Fibroblast of skin of abdomen (primary cell): ENCODE results near the gene TRABD2A.
A peak's percentile ranks its signal among the peaks of the same experiment; 100 is the strongest.
"Not testable (repeated sequence)": the region's sequence is repeated elsewhere in the genome, so short reads cannot be mapped to it uniquely, and the experiment has no call there.

ENCODE experiments used
- DNase-seq: peaks from one replicate; pipeline ENCODE4 v3.0.0-alpha.2; 2013

Gene TRABD2A

DNA sequence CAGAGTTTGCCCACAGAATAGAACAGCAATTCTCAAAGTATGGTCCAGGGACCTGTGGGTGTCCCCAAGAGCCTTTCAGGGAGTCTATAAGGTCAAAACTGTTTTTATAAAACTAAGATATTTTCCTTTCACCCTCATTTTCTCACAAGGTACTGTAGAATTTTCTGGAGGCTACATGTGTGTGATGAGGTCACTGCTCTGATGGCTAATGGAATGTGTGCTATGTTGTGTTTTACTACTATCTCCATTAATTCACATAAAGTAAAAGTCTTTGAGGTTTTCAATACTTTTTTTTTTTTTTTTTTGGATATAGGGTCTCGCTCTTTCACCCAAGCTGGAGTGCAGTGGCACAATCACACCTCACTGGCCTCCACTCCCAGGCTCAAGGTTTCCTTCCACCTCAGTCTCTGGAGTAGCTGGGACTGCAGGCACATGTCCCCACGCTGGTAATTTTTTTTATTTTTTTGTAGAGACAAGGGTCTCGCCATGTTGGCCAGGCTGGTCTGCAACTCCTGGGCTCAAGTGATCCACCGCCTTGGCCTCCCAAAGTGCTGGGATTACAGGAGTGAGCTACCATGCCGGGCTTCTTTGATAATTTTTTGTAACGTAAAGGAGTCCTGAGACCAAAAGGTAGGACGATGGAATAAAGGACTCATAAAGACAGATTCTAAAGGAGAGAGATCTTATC is 1.8 kb downstream of the TRABD2A start:
- peak; percentile 26 for DNase-seq

DNA sequence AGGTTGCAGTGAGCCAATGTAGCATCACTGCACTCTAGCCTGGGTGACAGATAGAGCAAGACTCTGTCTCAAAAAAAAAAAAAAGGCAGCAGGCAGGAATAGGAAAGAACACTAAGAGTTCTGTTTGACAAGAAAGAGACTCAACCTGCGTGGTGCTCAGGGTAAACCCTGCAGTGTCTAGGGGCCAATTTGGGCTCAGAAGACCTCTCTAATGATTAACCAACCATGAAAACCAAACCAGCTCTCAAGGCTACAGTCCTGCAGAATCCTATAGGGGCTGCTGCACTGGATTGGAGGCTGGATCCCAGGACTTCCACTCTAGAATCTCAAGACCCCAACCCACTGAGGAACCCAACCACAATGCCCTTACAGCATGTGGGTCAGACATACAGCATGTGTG is 2.4 kb downstream of the TRABD2A start:
- no peak for DNase-seq

- no peak for DNase-seq
Measured at GRCh38 chr2:84876369-84876768, 4.5 kb downstream of the TRABD2A start.

- DNase-seq = not testable (repeated sequence)
Measured at GRCh38 chr2:84875619-84876018, 5.3 kb downstream of the TRABD2A start.

- no peak for DNase-seq
Measured at GRCh38 chr2:84875213-84875560, 5.7 kb downstream of the TRABD2A start.

DNA sequence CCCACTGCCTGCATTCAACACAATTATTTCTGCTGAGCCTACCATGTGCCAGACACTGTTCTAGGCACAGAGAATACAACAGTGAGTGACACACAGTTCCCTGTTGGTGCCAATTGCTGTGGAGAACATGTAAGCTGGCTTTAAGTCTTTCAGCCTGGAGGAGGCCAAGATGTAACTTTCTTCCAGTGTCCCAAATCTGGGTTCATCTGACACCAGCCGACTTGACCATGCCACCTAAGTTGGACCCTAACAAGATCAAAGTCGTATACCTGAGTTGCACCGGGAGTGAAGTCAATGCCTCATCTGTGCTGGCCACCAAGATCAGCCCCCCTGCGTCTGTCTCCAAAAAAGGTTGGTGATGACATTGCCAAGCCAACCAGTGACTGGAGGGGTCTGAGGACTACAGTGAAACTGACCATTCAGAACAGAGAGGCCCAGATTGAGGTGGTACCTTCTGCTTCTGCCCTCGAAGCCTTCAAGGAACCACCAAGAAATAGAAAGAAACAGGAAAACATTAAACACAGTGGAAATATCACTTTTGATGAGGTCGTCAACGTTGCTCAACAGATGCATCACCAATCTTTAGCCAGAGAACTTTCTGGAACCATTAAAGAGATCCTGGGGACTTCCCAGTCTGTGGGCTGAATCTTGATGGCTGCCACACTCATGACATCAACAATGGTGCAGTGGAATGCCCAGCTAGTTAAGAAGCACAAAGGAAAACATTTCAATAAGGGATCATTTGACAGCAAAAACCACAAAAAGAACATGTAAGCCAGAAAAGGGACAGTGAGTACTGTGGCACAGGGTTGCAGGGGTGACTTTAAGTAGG is 6.3 kb downstream of the TRABD2A start:
- DNase-seq = no peak

DNA sequence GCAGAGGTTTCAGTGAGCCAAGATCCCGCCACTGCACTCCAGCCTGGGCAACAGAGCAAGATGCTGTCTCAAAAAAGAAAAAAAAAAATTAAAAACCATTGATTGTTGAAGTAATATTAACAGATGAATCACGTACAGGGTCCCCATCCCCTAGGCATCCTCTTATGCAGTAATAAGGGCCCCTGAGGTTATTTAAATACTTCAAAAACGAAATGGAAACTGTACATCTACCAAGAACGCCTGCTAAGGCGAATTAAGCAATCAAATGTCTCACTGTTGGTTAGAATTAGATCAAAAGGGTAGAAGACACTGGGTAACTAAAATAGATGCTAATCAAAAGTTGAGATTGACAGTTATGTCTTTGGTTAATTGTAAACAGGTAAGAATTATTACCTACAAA is 7.5 kb downstream of the TRABD2A start:
- no peak for DNase-seq

DNA sequence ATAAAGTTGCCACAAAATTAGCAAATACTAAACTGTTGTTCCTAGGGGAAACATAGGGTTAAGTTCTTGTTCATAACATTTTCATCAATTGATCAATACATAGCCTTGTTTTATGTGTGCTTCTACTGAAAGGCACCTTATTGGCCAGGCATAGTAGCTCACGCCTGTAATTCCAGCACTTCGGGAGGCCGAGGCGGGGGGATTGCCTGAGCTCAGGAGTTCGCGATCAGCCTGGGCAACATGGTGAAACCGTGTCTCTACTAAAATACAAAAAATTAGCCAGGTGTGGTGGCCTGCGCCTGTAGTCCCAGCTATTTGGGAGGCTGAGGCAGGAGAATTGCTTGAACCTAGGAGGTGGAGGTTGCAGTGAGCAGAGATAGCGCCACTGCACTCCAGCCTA is 8.2 kb downstream of the TRABD2A start:
- DNase-seq = not testable (repeated sequence)

DNA sequence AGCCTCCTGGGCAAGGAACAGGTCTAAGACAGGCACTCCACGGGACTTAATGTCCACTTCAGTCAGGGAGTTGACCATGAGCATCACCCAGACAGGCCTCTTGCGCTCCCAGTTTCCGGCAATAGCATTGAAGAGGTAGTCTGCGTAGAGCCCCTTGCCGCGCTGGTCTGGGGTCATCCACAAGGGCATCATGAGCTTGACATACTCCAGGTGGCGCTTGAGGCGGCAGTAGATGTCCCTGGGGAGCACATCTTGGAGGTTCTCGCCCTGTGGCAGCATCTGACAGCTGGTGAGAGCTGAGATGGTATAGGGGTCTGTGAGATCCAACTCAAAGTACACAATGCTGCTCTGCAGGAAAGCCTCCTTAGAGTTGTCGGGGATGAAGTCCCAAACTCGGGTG is 10.6 kb downstream of the TRABD2A start:
- DNase-seq = no peak

- DNase-seq = not testable (repeated sequence)
Measured at GRCh38 chr2:84868327-84868726, 12.6 kb downstream of the TRABD2A start.

DNA sequence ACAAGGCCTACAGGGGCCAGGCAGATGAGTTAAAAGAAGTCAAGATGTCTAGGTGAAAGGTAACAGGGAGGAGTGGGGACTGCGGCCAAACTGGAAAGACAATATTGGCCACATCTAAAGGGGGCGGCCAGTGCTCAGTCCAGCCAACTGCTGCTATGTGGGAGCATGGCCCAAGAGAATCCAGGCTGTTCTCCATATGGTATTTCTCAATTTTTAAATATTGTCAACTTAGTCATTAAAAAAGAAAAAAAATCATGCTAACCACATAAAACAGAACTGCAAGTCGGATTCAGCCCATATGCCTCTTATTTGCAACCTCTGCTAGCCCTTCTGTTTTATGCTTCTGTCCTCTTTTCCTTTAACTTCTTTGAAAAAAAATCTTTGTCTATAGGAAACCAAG is 14.8 kb downstream of the TRABD2A start:
- DNase-seq = peak; percentile 36

- peak; percentile 33 for DNase-seq
Measured at GRCh38 chr2:84865181-84865783, 15.6 kb downstream of the TRABD2A start.

DNA sequence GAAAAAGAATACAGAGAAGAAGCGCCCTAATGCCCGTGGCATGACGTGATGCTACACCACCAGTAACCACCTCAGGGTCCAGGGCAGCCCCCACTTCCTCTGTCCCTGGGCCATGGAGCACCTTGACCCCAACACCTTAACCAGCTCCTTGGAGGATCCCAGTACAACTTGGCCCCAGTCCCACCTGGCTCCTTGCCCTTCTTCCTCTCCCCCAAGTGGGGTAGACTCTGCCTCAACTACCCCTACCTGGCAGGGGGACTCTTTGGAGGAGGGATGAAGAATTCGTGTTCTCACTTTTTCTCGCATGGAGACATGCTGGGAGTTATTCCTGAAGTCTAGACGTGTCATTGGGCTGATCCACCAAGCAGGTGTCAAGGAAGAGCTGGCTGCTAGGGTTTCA is 18.9 kb downstream of the TRABD2A start:
- no peak for DNase-seq

- no peak for DNase-seq
Measured at GRCh38 chr2:84861539-84861938, 19.3 kb downstream of the TRABD2A start.

- DNase-seq = no peak
Measured at GRCh38 chr2:84858937-84859336, 21.9 kb downstream of the TRABD2A start.

DNA sequence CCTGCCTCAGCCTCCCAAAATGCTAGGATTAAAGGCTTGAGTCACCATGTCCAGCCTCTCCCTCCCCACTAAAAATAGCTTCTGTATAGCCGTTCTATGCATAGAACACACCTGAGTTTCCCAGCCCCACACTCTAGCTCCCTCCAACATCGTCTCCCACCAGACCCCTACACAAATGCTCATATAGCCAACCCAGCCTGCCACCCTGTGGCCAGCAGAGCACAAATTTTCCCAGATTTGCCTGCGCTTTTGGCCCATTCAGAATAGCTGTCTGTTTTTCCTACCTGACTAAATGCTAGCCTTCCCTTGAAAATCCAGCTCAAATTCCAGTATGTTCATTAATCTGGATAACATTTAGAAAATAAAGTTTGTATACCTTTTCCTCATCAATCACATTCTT is 22.8 kb downstream of the TRABD2A start:
- DNase-seq = no peak

GRCh38 chr2:84857566-84857965 is 23.3 kb downstream of the TRABD2A start:
- DNase-seq = no peak

- no peak for DNase-seq
Measured at GRCh38 chr2:84856787-84857186, 24.1 kb downstream of the TRABD2A start.

DNA sequence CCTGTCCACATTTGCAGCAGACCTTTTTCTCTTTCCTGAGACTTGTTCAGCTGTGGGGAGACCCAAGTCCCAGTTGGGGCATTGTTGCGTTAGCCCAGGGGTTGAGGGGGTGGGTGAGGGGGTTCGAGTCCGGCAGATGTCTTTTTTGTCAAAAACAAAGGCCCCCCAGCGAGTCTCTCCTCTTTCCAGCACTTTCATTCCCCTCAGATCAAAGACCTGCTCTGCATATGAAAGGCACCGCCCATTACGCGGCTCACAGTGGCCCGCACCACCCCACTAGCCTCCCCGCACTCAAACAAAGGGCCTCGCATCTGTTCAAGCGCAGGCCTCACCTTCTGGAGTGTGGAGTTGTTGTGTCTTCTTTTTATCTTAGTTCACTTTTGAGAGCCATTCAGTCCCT is 25.2 kb downstream of the TRABD2A start:
- DNase-seq = no peak

GRCh38 chr2:84854850-84855249 is 26.0 kb downstream of the TRABD2A start:
- no peak for DNase-seq

GRCh38 chr2:84851876-84852275 is 29.0 kb downstream of the TRABD2A start:
- DNase-seq = no peak

GRCh38 chr2:84850471-84850870 is 30.4 kb downstream of the TRABD2A start:
- no peak for DNase-seq

DNA sequence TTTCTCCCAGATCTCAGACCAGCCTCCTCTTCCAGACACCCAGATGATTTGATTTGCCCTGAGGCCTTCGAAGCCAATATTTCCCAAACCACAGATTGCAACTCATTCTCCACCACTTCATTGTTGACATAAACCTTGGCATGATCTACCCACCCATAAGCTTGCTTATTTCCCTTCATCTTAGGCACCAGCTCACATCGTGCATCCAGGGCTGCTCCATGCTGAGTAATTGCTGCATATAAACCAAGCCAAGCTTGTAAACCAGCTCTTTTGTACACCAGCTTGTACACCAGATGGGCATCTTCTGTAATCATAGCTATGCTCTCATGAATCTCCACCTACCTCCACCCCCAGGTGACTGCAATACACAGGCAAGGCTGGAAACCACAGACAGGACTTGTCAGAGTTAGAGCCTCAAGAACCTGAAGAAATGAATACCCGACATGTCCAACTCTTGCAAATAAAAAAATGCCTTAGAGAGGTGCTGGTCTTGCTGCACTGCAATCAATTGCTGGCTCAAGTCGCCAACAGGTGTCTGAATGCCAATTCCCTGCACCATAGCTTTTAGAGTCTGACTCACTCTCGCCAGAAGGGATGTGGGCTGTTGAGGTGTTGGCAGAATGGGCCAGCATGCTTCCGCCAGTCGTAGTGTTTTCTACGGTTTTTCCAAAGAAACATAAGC is 31.5 kb downstream of the TRABD2A start:
- DNase-seq = no peak
